GM12891 (cell line): Measurements from ENCODE around the gene FHIT.

Experiments used
- POLR2A ChIP-seq: IDR thresholded peaks from 2 replicates; pipeline ENCODE4 v1.6.1; 2011; ENCODE audit warnings: low read depth, low read length, control low read depth
- SPI1 ChIP-seq: IDR thresholded peaks from 2 replicates; pipeline ENCODE4 v1.6.1; 2011; ENCODE audit warnings: low read depth, low read length, control low read depth
- TAF1 ChIP-seq: IDR thresholded peaks from 2 replicates; pipeline ENCODE4 v1.6.1; 2011; ENCODE audit warnings: low read depth, low read length, control low read depth

- TF ChIP-seq POLR2A (no peak), TAF1 (no peak), SPI1 (no peak)
Measured at GRCh38 chr3:59970796-59971195, 1280.5 kb downstream of the FHIT start.
